ENCODE measurements around the gene WHRN.

The WHRN gene

GRCh38 chr9:114546851-114547250 lies 41.6 kb upstream of the WHRN start:
- no peak for TF ChIP-seq CTCF (IDR thresholded peaks at IDR 0.05; ENCODE audit: low read depth, low read length)
- no peaks in the 10 kb centered on the region for H3K4me1 ChIP-seq
- no peaks in the 10 kb centered on the region for H3K9me3 ChIP-seq
- H3K36me3 ChIP-seq = no peaks in the 10 kb centered on the region
- no peak for DNase-seq
- no peak overlapping the region for H3K4me3 ChIP-seq (ENCODE audit: low read depth, low read length)
- H3K27me3 ChIP-seq = peaks cover 29% of the 10 kb centered on the region

DNA sequence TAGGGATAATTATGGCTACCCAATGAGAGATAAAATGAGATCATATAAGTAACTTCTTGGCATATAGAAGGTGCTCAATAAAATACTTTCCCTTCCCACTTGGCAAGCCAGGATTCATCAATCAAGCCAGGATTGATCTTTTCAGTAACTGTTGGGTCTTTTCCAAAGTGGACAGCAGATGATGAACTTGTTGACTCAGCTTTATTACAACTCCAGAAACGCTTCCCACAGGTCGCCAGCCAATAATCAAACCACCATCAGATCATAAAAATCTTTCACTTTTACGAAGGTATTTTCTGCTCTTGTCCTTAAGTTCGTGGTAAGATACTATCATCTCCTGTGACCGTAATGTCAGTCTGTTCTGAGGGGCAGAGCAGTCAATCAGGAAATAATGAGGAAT lies 39.8 kb upstream of the WHRN start:
- Histone ChIP-seq H3K4me3 (ENCODE audit: low read depth, low read length) (no peak overlapping the region), H3K4me1 (no peaks in the 10 kb centered on the region), H3K9me3 (no peaks in the 10 kb centered on the region), H3K36me3 (no peaks in the 10 kb centered on the region), H3K27me3 (peaks cover 29% of the 10 kb centered on the region)
- DNase-seq = no peak
- no peak for TF ChIP-seq CTCF (IDR thresholded peaks at IDR 0.05; ENCODE audit: low read depth, low read length)

DNA sequence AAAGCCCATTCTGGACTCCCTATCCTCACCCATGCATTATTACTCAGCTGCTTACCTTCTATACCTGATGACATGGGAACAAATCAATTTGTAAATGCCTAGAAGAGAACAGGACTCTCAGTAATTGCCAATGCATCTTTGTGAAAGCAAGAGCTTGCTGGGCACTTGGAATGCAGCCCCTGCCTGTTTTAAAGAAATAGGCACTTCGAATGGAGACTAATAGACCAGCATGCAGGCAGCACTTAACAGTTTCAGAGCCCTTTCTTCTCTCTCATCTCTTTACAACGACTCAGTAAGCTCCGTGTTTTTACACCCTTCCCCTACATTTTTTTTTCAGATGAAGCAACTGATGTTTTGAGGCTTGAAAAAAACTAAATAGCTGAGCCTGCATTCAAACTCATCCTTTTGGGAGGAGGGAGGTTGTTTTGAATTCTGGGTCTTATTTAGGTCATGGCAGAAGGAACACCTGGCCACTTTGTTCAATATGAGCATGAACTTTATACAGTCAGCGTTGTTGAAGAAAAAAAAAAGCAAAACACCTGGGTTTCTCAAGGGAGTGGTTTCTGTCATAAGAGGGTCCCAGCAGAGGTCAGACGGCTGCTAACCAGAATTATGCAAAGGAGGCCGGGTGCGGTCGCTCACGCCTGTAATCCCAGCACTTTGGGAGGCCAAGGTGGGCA lies 34.6 kb upstream of the WHRN start:
- no peaks in the 10 kb centered on the region for H3K4me1 ChIP-seq
- DNase-seq = no peak
- H3K36me3 ChIP-seq = no peaks in the 10 kb centered on the region
- TF ChIP-seq CTCF (IDR thresholded peaks at IDR 0.05; ENCODE audit: low read depth, low read length) = no peak
- no peaks in the 10 kb centered on the region for H3K9me3 ChIP-seq
- peaks cover 17% of the 10 kb centered on the region for H3K27me3 ChIP-seq
- no peak overlapping the region for H3K4me3 ChIP-seq (ENCODE audit: low read depth, low read length)

GRCh38 chr9:114538241-114538640 lies 33.0 kb upstream of the WHRN start:
- H3K4me1 ChIP-seq = no peaks in the 10 kb centered on the region
- H3K27me3 ChIP-seq = peaks cover 13% of the 10 kb centered on the region
- H3K4me3 ChIP-seq (ENCODE audit: low read depth, low read length) = no peak overlapping the region
- no peaks in the 10 kb centered on the region for H3K9me3 ChIP-seq
- TF ChIP-seq CTCF (IDR thresholded peaks at IDR 0.05; ENCODE audit: low read depth, low read length) = no peak
- no peaks in the 10 kb centered on the region for H3K36me3 ChIP-seq
- no peak for DNase-seq

GRCh38 chr9:114532561-114533237 lies 27.4 kb upstream of the WHRN start:
- Histone ChIP-seq H3K36me3 (no peaks in the 10 kb centered on the region), H3K27me3 (peaks cover 31% of the 10 kb centered on the region), H3K4me1 (no peaks in the 10 kb centered on the region), H3K9me3 (no peaks in the 10 kb centered on the region), H3K4me3 (ENCODE audit: low read depth, low read length) (no peak overlapping the region)
- TF ChIP-seq CTCF (IDR thresholded peaks at IDR 0.05; ENCODE audit: low read depth, low read length) = no peak
- no peak for DNase-seq

- no peak for DNase-seq
- H3K4me3 ChIP-seq (ENCODE audit: low read depth, low read length) = no peak overlapping the region
- no peaks in the 10 kb centered on the region for H3K36me3 ChIP-seq
- H3K9me3 ChIP-seq = no peaks in the 10 kb centered on the region
- peaks cover 22% of the 10 kb centered on the region for H3K27me3 ChIP-seq
- TF ChIP-seq CTCF (IDR thresholded peaks at IDR 0.05; ENCODE audit: low read depth, low read length) = no peak
- no peaks in the 10 kb centered on the region for H3K4me1 ChIP-seq
These were observed 24.0 kb upstream of the WHRN start for GRCh38 chr9:114529285-114529684.
